Esophagus squamous epithelium (tissue), 4 donors: ENCODE results near the gene MAP3K20.
A peak's percentile ranks its signal among the peaks of the same experiment; 100 is the strongest.

Experiments
- CTCF ChIP-seq, 6 experiments: fragments of 450-650 bp in 4 of 6; fragments of 200-600 bp in 2 of 6; sonication (generic) in 2 of 6; IDR thresholded peaks; one replicate each; pipeline ENCODE4 v1.5.1; 2016 to 2019; ENCODE audit warnings: antibody characterized with exemption in 6 of 6, mild to moderate bottlenecking in 4 of 6, moderate library complexity in 4 of 6
- POLR2A ChIP-seq, 4 donors: fragments of 450-650 bp; IDR thresholded peaks; one replicate each; pipeline ENCODE4 v1.6.1; 2017; ENCODE audit warnings: antibody characterized with exemption in 4 of 4, mild to moderate bottlenecking in 4 of 4, moderate library complexity in 3 of 4

- TF ChIP-seq CTCF (IDR thresholded peaks at IDR 0.05), result peak; percentile 46 to 94 (median 83)
- TF ChIP-seq POLR2A (IDR thresholded peaks at IDR 0.05), result no peak
These were observed 134.9 kb downstream of the MAP3K20 start for GRCh38 chr2:173210270-173211196.
